Mucosa of rectum (tissue), 2 donors: ENCODE results near the gene FABP1.

ENCODE experiments used
- H3K27ac ChIP-seq, 2 donors: one replicate each; pipeline ENCODE4 v1.7.0; 2013; ENCODE audit warnings: inconsistent platforms in 2 of 2, low read depth in 2 of 2, low read length in 2 of 2
- H3K27me3 ChIP-seq, 2 donors: one replicate each; pipeline ENCODE4 v1.7.0; 2013; ENCODE audit warnings: low read length in 2 of 2; ENCODE audit not compliant: control insufficient read depth in 2 of 2, insufficient read depth in 2 of 2
- H3K36me3 ChIP-seq, 2 donors: one replicate each; pipeline ENCODE4 v1.7.0; 2013; ENCODE audit warnings: low read length in 2 of 2; ENCODE audit not compliant: control insufficient read depth in 2 of 2, insufficient read depth in 2 of 2
- H3K4me1 ChIP-seq, 2 donors: one replicate each; pipeline ENCODE4 v1.7.0; 2013; ENCODE audit warnings: low read length in 2 of 2, mild to moderate bottlenecking in 1 of 2; ENCODE audit not compliant: control insufficient read depth in 2 of 2, insufficient read depth in 2 of 2
- H3K4me3 ChIP-seq, 2 donors: one replicate each; pipeline ENCODE4 v1.7.0; 2013; ENCODE audit warnings: low read length in 2 of 2
- H3K9ac ChIP-seq, 2 donors: one replicate each; pipeline ENCODE4 v1.7.0; 2013; ENCODE audit warnings: low read length in 2 of 2, low read depth in 1 of 2, mild to moderate bottlenecking in 1 of 2
- H3K9me3 ChIP-seq, 2 donors: one replicate each; pipeline ENCODE4 v1.7.0; 2013; ENCODE audit warnings: low read length in 2 of 2; ENCODE audit not compliant: control insufficient read depth in 2 of 2
- donor health status: healthy.
- donor health status: Normal muscosa, but diverticular disease.

FABP1 gene

GRCh38 chr2:88127888-88128653 lies at the start of gene FABP1:
FABP1 (minus strand) TSS chr2:88128062; CDS start chr2:88128017, 45 bp downstream.
- peak within 1 kb of the TSS; percentile 85 to 91 for H3K27ac ChIP-seq
- peaks cover 44 to 55% of the 10 kb centered on the region in 2 donors for H3K4me1 ChIP-seq
- no peaks in the 10 kb centered on the region for H3K9me3 ChIP-seq
- H3K36me3 ChIP-seq = peaks cover 4 to 17% of the 10 kb centered on the region in 2 donors
- H3K9ac ChIP-seq = peak within 1 kb of the TSS; percentile 68 to 76
- no peaks in the 10 kb centered on the region for H3K27me3 ChIP-seq
- H3K4me3 ChIP-seq = peak within 1 kb of the TSS; percentile 71 to 85

- H3K27ac ChIP-seq = no peak overlapping the region
- H3K36me3 ChIP-seq = peaks cover 2 to 3% of the 10 kb centered on the region in 2 donors
- H3K9me3 ChIP-seq = no peaks in the 10 kb centered on the region
- no peak overlapping the region for H3K4me3 ChIP-seq
- no peaks in the 10 kb centered on the region for H3K27me3 ChIP-seq
- no peak overlapping the region for H3K9ac ChIP-seq
- no peaks in the 10 kb centered on the region for H3K4me1 ChIP-seq
These were observed 49.7 kb upstream of the FABP1 start for GRCh38 chr2:88177556-88177955.

GRCh38 chr2:88176352-88176984 lies 48.6 kb upstream of the FABP1 start:
- Histone ChIP-seq H3K27me3 (no peaks in the 10 kb centered on the region), H3K9ac (no peak overlapping the region), H3K9me3 (no peaks in the 10 kb centered on the region), H3K4me1 (no peaks in the 10 kb centered on the region), H3K27ac (no peak overlapping the region), H3K4me3 (no peak overlapping the region), H3K36me3 (peaks cover 2 to 3% of the 10 kb centered on the region in 2 donors)

GRCh38 chr2:88172882-88173281 lies 45.0 kb upstream of the FABP1 start:
- no peak overlapping the region for H3K27ac ChIP-seq
- no peak overlapping the region for H3K4me3 ChIP-seq
- no peak overlapping the region for H3K9ac ChIP-seq
- H3K36me3 ChIP-seq = peaks cover 2 to 3% of the 10 kb centered on the region in 2 donors
- no peaks in the 10 kb centered on the region for H3K27me3 ChIP-seq
- peaks cover 4 to 6% of the 10 kb centered on the region in 2 donors for H3K4me1 ChIP-seq
- H3K9me3 ChIP-seq = no peaks in the 10 kb centered on the region

GRCh38 chr2:88171966-88172365 lies 44.1 kb upstream of the FABP1 start:
- no peak overlapping the region for H3K4me3 ChIP-seq
- H3K36me3 ChIP-seq = peaks cover 2 to 3% of the 10 kb centered on the region in 2 donors
- H3K27ac ChIP-seq = no peak overlapping the region
- H3K4me1 ChIP-seq = peaks cover 4 to 6% of the 10 kb centered on the region in 2 donors
- no peaks in the 10 kb centered on the region for H3K27me3 ChIP-seq
- H3K9me3 ChIP-seq = no peaks in the 10 kb centered on the region
- H3K9ac ChIP-seq = no peak overlapping the region

GRCh38 chr2:88170472-88170892 lies 42.6 kb upstream of the FABP1 start:
- Histone ChIP-seq H3K4me3 (peak overlapping the region; percentile 77 to 78), H3K9ac (peak overlapping the region; percentile 80 to 90), H3K27ac (peak overlapping the region; percentile 74 to 84)

GRCh38 chr2:88168386-88168785 lies 40.5 kb upstream of the FABP1 start:
- Histone ChIP-seq H3K27me3 (no peaks in the 10 kb centered on the region), H3K4me1 (peaks cover 4 to 6% of the 10 kb centered on the region in 2 donors), H3K9ac (no peak overlapping the region), H3K36me3 (no peaks in the 10 kb centered on the region), H3K9me3 (no peaks in the 10 kb centered on the region), H3K4me3 (no peak overlapping the region), H3K27ac (peak overlapping the region in 1 of 2 donors; percentile 9)

More at GRCh38 chr2:88170472-88170892, 42.6 kb upstream of the FABP1 start:
- Histone ChIP-seq H3K9me3 (no peaks in the 10 kb centered on the region), H3K4me1 (peaks cover 4 to 6% of the 10 kb centered on the region in 2 donors), H3K27me3 (no peaks in the 10 kb centered on the region), H3K36me3 (peaks cover 2 to 3% of the 10 kb centered on the region in 2 donors)

GRCh38 chr2:88167740-88168139 lies 39.9 kb upstream of the FABP1 start:
- H3K27ac ChIP-seq = no peak overlapping the region
- no peaks in the 10 kb centered on the region for H3K36me3 ChIP-seq
- H3K9me3 ChIP-seq = no peaks in the 10 kb centered on the region
- no peak overlapping the region for H3K4me3 ChIP-seq
- H3K9ac ChIP-seq = no peak overlapping the region
- H3K27me3 ChIP-seq = no peaks in the 10 kb centered on the region
- H3K4me1 ChIP-seq = peaks cover 4 to 6% of the 10 kb centered on the region in 2 donors

- Histone ChIP-seq H3K27me3 (no peaks in the 10 kb centered on the region), H3K9me3 (no peaks in the 10 kb centered on the region), H3K9ac (no peak overlapping the region), H3K36me3 (no peaks in the 10 kb centered on the region), H3K4me1 (no peaks in the 10 kb centered on the region), H3K27ac (no peak overlapping the region), H3K4me3 (no peak overlapping the region)
These were observed 37.6 kb upstream of the FABP1 start for GRCh38 chr2:88165332-88166003.
